NOMO-1 (cell line): ENCODE data around the gene RAB43.
"Not testable (repeated sequence)": the region's sequence is repeated elsewhere in the genome, so short reads cannot be mapped to it uniquely, and the experiment has no call there.

Experiments used
- DNase-seq, 2 experiments: peaks; one replicate each; lab custom pipeline; 2025; ENCODE audit not compliant: unreplicated experiment in 2 of 2; lab: John Stamatoyannopoulos, UW

Gene RAB43

DNA sequence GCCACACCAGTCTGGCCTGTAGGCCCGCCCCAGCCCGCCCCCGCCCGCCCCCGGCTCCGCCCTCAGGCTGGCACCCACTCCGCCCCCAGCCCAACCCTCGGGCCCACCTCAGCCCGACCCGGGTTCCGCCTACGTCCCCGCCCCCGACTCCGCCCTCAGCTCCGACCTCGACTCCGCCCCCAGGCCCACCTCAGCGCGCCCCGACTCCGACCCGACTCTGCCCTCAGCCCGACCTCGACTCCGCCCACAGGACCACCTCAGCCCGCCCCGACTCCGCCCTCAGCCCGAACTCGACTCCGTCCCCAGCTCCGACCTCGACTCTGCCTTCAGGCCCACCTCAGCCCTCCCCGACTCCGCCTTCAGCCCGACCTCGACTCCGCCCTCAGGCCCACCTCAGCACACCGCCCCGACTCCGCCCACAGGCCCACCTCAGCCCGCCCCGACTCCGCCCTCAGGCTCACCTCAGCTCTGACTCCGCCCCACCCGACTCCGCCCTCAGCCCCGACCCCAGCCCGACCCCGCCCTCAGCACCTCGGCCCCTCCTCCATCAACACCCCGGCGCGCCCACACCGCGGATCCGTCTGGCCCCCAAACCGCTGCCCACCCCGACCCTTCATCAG, at the start of gene RAB43:
Gene RAB43, minus strand, starts transcription at position 13 of the 620 bp plus-strand sequence. CDS start 315 bp downstream, outside the sequence.
- DNase-seq, result peak; percentile 38 to 71

DNA sequence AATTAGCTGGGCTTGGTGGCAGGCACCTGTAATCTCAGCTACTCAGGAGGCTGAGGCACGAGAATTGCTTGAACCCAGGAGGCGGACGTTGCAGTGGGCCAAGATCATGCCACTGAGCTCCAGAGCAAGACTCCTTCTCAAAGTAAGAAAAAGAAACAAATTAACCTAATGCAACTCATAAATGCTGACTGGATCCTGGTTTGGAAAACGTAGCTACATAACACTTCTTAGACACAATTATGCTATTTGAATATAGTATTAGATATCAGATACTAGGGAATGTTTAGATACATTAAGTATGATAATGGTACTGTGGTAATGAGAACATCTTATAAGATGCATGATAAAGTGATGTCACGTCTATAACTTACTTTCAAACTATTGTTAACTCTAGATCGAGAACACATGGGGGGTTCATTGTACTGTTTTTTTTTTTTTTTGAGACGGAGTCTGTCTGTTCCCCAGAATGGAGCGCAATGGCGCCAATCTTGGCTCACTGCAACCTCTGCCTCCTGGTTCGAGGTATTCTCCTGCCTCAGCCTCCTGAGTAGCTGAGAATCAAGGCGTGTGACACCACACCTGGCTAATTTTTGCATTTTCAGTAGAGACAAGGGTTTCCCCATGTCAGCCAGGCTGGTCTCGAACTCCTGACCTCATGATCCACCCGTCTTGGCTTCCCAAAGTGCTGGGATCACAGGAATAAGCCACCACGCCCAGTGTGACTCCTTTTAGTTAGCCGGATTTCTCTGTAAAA, 45.2 kb upstream of the RAB43 start:
- no peak for DNase-seq

DNA sequence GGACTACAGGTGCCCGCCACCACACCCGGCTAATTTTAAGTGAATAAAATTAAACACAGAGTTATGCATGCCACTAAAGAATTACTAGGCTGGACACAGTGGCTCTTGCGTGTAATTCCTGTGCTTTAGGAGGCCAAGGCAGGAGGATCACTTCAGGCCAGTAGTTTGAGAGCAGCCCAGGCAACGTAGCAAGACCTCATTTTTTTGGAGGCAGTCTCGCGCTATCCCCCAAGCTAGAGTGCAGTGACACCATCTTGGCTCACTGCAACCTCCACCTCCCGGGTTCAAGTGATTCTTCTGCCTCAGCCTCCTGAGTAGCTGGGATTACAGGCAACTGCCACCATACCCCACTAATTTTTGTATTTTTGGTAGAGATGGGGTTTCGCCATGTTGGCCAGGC, 44.0 kb upstream of the RAB43 start:
- not testable (repeated sequence) for DNase-seq

DNA sequence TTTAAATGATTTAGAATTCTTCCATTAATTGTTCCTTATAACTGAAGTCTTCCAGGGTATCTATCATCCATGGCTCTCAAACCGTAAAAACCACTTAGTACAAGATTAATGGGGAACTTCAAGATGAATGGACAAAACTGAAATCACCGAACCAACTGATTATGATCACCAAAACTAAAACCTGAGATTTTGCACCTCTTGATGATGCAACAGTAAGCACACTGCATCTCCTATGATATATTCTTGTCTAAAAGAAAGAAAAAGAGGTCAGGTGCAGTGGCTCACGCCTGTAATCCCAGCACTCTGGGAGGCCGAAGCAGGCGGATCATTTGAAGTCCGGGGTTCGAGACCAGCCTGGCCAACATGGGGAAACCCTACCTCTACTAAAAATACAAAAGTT, 42.9 kb upstream of the RAB43 start:
- DNase-seq, result no peak

DNA sequence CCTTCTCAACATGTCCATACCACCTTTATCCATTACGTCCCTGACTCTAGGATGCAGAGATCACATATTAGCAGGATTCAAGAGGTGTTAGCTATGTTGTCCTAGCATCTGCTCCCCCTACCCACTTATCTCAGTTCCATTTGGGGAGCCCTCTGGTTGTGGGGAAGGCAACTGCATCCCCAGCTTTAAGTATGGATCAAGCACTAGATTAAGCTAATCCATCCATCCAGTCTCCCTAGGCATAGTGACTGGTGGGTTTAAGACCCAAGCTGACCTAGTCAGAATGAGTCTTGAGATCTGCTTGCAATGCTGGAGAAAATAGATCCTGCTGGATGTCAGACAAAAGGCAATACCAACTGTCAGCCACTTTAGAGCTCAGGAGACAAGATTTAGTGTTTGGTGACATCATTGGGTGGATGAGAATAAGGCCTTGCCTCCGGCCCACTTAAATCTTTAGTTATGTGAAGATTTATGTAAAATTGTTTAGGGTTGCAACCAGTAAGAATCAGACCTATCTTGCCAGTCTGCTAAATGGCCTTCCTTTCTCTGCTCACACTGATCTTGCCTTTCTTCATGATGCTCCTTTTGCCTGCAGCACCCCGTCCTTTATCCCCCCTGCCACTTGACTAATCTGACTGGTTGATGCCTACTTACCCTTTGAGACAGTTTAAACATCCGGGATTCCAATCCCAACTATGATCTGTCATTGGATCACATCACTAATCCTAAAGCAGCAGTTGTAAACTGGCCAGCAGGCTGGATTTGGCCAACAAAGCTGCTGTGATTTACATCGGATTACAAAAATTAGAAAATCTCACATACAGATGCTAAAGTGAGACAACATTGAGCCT, 41.4 kb upstream of the RAB43 start:
- peak in 1 of 2 experiments; percentile 12 for DNase-seq

DNA sequence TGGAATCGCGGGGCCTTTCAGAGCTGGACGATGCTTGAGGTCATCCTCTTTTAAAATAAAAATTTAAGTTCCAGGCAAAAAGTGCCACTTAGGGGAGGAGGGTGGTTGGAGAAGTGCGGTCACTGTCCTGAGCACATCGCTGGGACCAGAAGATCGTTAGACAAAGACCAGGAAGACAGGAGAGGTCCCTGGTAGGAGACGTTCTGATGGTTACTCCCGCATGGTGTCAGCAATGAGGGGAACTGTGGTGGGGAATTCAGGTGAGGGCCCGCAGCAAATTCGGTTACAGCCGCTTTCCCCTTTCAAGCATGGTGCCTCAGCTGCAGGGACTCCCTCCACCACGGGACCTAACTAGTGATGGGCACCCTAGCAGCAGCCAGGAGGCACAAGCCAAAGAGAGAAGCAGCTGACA, 40.3 kb upstream of the RAB43 start:
- DNase-seq, result peak; percentile 22 to 38

DNA sequence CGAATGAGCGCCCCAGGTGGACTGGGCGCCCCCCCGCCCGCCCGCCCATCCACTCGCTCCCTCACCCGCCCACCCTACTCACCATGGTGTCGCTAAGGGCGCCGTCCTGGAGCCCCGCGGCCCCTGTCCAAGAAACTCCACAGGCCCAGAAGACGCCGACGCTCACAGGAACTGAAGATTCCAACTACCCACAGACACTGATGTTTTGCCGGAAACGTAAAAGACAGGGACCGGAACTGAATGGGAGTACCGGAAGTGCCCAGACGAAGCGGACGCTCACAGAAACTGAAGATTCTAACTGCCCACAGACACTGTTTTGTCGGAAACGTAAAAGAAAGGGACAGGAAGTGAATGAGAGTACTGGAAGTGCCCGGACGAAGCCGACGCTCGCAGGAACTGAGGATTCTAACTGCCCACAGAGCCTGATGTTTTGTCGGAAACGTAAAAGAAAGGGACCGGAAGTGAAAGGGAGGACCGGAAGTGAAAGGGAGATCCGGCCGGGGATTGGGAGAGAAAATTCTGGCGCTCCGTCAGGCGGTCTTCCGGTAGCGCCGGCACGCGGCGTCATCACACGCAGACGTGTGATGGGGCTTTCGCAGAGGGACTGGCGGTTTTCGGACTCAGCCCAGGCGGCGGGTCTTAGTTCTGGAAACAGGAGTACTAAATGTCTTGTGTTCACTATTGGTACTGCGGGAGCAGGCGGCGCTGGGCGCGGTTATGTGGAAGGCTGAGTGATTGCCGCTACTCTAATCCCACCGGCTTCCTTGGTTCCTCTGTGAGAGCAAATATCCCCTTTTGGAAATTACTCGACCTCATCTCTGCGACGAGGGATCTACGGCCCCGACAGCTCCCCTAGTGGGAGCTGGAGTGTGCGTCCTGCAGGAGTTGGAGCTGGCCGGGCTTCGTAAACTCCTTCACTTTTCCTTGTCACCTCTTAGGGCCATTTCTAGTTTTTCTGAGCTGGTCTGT, 39.6 kb upstream of the RAB43 start, which contains the start of gene ISY1:
Gene ISY1, minus strand, starts transcription at position 173 of the 969 bp plus-strand sequence. Its CDS starts 88 bp downstream, at position 85.
- peak; percentile 97 to 100 for DNase-seq

DNA sequence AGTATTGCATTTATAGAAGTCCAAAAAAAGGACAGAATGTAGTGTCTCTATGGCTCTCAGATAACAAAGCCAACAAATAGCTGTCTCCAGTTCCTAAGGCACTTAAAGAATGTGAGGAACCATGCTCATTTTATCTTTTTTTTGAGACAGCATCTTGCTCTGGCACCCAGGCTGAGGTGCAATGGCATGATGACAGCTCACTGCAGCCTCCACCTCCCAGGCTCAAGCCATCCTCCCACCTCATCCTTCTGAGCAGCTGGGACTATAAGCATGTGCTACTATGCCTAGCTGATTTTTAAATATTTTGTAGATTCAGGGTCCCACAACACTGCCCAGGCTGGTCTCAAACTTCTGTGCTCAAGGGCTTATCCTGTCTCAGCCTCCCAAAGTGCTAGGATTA, 23.2 kb upstream of the RAB43 start:
- DNase-seq, result no peak

DNA sequence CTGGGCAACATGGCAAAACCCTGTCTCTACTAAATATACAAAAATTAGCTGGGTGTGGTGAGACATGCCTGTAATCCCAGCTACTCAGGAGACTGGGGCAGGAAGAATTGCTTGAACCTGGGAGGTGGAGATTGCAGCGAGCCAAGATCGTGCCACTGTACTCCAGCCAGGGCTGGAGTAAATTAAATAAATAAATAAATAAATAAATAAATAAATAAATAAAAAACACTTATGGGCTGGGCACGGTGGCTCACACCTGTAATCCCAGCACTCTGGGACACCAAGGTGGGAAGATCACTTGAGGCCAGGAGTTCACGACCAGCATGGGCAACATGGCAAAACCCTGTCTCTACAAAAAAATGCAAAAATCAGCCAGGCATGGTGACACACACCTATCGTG, 19.4 kb upstream of the RAB43 start:
- not testable (repeated sequence) for DNase-seq

DNA sequence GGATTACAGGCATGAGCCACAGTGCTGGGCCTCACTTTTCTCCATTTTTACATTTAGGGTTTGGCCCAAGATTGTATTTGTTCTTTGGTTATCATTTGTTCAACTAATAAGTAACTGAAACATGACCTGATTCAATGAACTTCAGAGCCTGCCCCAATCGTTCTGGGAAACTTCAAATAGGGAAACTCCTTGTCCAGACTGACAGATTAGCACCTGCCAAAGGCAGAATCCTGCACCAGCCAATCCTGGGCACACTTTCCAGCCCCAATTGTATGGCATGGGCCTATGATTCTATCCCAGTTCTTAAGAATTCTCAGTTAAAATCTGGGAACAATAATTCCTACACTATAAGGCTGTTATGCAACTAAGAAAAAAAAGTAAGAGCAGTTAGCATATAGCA, 18.3 kb upstream of the RAB43 start:
- no peak for DNase-seq

DNA sequence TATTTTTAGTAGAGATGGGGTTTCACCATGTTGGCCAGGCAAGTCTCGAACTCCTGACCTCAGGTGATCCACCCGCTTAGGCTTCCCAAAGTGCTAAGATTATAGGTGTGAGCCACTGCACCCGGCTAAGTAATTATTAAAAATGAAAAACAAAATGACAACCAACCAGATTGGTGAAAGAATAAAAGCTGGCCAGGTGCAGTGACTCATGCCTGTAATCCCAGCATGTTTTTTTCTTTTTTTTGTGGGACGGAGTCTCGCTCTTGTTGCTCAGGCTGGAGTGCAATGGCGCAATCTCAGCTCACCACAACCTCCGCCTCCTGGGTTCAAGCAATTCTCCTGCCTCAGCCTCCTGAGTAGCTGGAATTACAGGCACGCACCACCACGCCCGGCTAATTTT, 14.7 kb upstream of the RAB43 start:
- not testable (repeated sequence) for DNase-seq

DNA sequence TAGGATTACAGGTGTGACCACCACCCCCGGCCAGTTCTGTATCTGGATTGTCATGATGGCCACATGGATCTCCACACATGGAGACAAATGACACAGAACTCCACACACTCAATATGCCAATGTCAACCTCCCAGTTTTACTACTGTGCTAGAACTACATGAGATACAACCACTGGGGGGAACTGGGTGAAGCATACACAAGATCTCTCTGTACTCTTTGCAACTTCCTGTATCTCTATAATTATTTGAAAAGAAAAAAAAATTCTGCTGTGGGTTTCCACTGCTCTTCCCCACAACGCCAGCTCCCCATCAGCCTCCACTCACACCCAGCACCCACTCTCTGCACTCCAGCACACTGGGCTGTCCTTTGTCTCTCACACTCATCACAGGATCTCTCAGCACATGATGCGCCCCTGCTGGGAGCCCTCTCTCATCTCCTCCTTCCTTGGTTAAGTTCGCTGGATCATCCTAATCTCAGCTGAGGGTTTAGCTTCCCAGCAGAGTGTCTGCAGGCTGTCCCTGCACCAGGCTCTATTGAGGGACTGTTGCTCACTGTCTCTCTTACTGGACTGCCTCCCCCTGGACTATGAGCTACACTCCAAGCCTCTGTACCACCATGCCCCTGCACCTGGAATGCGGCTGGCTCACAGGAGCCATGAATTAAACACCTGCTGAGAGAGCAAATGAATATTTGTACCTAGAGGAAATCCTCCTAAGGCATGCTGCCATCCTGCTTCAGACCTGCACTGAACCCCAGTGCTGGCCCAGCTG, 10.7 kb upstream of the RAB43 start:
- no peak for DNase-seq

DNA sequence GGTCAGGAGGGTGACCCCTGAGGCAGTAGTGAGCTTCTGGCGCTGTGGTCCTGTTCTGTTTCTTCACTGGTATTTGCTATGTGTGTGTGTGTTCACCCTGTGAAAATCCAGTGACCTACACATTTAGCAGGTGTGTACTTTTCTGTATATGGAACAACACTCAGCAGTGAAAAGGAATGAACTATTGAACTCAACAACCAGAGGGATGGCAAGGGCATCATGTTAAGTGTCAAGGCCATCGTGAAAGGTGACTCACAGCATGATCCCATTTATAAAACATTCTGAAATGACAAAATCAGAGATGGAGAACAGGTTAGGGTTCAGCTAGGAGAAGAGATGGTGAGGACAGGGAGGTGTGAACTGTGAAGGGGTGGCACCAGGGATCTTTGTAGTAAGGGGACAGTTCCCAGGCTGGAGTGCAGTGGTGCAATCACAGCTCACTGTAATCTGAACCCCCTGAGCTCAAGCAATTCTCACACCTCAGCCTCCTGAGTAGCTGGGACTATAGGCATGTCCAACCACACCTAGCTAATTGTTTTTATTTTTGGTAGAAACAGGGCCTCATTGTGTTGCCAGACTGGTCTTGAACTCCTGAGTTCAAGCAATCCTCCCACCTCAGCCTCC, 10.0 kb upstream of the RAB43 start:
- no peak for DNase-seq

DNA sequence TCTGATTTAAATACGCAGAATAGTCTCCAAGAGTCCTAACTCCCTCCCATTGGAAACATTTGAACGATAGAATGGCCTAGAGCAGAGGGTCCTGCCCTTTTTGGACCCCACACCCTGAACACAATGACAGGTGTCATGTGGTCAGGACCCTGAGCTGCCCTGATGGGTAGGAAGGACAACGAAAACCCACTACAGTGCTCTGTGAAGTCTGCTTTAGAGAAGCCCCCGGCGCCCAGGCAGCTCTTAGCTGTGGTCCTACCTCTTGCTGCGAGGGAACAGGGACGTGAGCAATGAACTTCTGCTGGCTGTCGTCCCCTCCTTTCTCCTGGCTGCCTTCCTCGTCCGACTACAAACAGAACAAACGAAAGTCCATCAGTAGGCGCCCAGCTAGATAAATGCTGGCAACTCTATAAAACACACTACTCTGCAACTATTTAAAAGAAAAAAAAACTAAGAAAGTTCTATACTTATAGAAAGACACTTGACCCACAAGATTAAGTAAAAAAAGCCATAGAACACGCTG, 8.7 kb upstream of the RAB43 start:
- DNase-seq, result no peak

DNA sequence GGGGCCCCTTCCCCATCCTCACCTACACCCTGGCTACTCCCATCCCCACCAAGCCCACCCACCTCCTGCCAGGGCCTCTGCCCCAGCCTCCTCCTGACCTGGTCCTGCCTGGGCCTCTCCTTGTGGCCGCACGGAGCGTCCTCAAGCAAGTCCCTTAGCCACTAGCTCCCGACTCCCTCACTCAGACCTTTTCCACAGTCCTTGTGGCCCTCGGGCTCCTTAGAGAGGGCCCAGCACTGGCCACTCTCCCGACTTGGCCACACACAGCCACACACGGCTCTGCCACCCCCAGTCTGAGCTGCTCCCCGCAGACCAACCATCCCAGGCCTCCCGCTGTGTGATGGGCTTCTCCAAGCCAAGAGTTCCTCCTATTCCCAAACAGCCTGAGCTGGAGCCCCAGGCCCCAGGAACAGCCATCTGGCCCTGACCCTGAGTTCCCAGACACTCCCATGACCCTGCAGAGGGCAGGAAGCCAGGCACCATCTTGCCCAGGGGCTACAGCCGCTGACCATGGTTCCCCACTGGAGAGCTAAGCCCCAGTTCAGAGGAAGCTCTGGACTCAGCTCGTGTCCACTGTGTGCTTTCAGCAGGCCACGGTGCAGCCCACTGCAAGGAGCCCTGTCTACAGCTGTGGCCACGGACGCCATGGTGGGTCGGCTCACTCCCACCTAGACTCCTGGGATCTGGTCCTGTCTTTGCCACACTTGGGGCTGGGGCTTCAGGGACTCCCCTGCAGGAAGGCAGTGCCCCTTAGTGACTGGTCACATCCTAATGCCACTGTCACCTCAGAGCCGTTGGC, 7.0 kb upstream of the RAB43 start:
- no peak for DNase-seq

DNA sequence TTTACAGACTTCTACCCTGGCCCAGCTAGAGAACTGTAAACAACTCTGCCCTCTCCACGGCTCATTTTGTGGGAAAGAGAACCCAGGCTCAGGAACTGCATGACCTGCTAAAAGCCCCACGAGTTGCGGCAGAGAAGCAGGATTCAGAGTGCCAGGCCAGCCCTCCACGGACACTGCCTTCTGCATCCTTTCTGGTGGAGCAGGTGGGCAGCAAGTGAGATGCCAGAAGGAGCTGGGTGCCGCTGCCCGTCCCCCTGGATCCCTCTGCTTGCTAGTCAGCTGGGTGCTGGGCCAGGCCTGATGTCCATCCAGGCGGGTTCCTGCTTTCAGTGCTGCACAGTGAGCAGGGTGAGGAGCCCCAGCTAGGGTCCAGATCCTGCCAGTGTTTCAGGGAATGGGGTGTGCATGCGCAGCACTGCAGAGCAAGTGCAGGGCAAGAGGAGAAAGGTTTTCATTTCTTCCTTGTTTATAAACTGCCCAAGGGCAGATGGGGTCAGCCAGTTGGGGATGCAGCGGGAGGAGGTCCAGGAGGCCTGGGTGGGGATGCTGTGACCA, 5.2 kb upstream of the RAB43 start:
- no peak for DNase-seq

DNA sequence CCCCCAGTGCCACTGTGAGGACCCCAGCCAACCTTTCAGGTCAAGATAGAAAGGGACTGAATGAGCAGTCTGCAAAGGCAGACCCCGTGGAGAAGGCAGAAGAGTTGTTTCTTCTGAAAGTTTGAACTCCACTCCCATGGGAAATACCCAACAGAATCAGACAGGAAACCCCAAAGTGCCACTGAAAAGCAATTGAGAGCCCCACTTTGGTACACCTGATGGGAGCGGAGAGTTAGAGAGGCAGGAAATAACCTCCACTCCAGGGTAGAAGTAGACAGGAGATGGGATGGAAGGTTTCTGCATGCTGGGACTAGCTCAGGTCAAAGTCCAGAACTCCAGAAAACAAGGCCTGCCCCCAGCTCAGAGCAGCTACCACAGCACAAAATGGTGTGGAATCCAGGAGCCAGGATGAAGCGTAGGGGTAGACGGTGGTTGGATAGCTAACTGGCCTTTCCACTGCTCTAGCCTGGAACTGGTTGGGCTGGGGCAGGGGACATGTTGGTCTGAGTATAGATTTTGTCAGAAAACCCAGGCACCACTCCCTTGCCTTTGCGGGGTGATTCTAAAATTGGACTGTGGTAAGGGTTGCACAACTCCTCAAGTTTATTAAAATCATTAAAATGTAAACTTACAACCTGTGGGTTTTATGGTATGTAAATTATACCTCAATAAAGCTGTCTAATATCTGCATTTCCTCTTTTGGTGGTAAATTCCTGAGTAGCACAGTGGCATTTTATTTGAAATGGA, 1.9 kb upstream of the RAB43 start:
- DNase-seq, result peak; percentile 87 to 98
